SIG-M5 (cell line): ENCODE data around the gene SHISA2.

Source experiments
- DNase-seq: peaks from one replicate; lab custom pipeline; 2025; lab: John Stamatoyannopoulos, UW

Gene SHISA2

GRCh38 chr13:26017932-26018665, 33.7 kb downstream of the SHISA2 start:
- DNase-seq, result no peak

- no peak for DNase-seq
These were observed 34.5 kb downstream of the SHISA2 start for GRCh38 chr13:26017196-26017921.

GRCh38 chr13:26016189-26016588, 35.6 kb downstream of the SHISA2 start:
- DNase-seq, result no peak

- DNase-seq, result no peak
These were observed 36.3 kb downstream of the SHISA2 start for GRCh38 chr13:26015271-26016125.

- no peak for DNase-seq
These were observed 38.8 kb downstream of the SHISA2 start for GRCh38 chr13:26012995-26013394.

GRCh38 chr13:26011996-26012821, 39.6 kb downstream of the SHISA2 start:
- DNase-seq, result no peak

- DNase-seq, result no peak
These were observed 40.6 kb downstream of the SHISA2 start for GRCh38 chr13:26011208-26011573.

GRCh38 chr13:26010487-26011207, 41.2 kb downstream of the SHISA2 start:
- DNase-seq, result no peak

GRCh38 chr13:26007261-26008125, 44.3 kb downstream of the SHISA2 start:
- no peak for DNase-seq
